Osteoblast (primary cell): ENCODE data around the gene USP22. TPM values are rescaled to one million over a fixed set of nuclear protein-coding genes. Genes with fewer than 3 reads are reported as not detected.

ENCODE experiments used
- DNase-seq: peaks from one replicate; pipeline ENCODE4 v3.0.0; 2011; ENCODE audit warnings: low spot score, mixed read lengths; ENCODE audit not compliant: insufficient read length; ENCODE audit errors: missing footprints
- H2AFZ ChIP-seq: 2 replicates; pipeline ENCODE4 v1.6.0; 2011; ENCODE audit warnings: mild to moderate bottlenecking, low read length
- H3K27ac ChIP-seq: 2 replicates; pipeline ENCODE4 v1.5.1; 2011; ENCODE audit warnings: mild to moderate bottlenecking, low read depth, low read length, moderate library complexity
- H3K27me3 ChIP-seq: 2 replicates; pipeline ENCODE4 v1.6.0; 2012; ENCODE audit warnings: mild to moderate bottlenecking, control low read depth, inconsistent platforms, low read length, moderate library complexity; ENCODE audit not compliant: insufficient read depth
- H3K36me3 ChIP-seq: 2 replicates; pipeline ENCODE4 v1.5.1; 2011; ENCODE audit warnings: mild to moderate bottlenecking, low read length, control low read depth, moderate library complexity; ENCODE audit not compliant: insufficient read depth
- H3K4me1 ChIP-seq: 2 replicates; pipeline ENCODE4 v1.5.1; 2011; ENCODE audit warnings: mild to moderate bottlenecking, low read length, control low read depth, moderate library complexity; ENCODE audit not compliant: insufficient read depth
- H3K4me2 ChIP-seq: 2 replicates; pipeline ENCODE4 v1.6.0; 2011; ENCODE audit warnings: mild to moderate bottlenecking, low read length; ENCODE audit not compliant: insufficient read depth
- H3K4me3 ChIP-seq: fragments of 200-600 bp; sonication (generic); 3 replicates; pipeline ENCODE4 v1.5.1; 2012; ENCODE audit warnings: mild to moderate bottlenecking, low read length, inconsistent platforms; ENCODE audit not compliant: insufficient read depth
- H3K79me2 ChIP-seq: 2 replicates; pipeline ENCODE4 v1.6.0; 2012; ENCODE audit warnings: mild to moderate bottlenecking, low read length, control low read depth, inconsistent platforms; ENCODE audit not compliant: insufficient read depth
- H3K9me3 ChIP-seq: 2 replicates; pipeline ENCODE4 v1.5.1; 2011; ENCODE audit warnings: low read depth, low read length, control low read depth
- H4K20me1 ChIP-seq: 2 replicates; pipeline ENCODE4 v1.6.0; 2012; ENCODE audit warnings: mild to moderate bottlenecking, low read length, control low read depth; ENCODE audit not compliant: insufficient read depth
- CTCF ChIP-seq: IDR thresholded peaks from 2 replicates; pipeline ENCODE4 v1.5.1; 2011; ENCODE audit warnings: mild to moderate bottlenecking, low read depth, low read length, moderate library complexity; ENCODE audit errors: extremely low read depth
- total RNA-seq: library from RNA; depleted of rRNA; stranded (reverse); fragments of >200 nt; gene quantifications from 2 replicates; pipeline ENCODE4 v1.2.3, GENCODE V29; 2012

Gene USP22
- total RNA-seq, 1 donor = 293 TPM

DNA sequence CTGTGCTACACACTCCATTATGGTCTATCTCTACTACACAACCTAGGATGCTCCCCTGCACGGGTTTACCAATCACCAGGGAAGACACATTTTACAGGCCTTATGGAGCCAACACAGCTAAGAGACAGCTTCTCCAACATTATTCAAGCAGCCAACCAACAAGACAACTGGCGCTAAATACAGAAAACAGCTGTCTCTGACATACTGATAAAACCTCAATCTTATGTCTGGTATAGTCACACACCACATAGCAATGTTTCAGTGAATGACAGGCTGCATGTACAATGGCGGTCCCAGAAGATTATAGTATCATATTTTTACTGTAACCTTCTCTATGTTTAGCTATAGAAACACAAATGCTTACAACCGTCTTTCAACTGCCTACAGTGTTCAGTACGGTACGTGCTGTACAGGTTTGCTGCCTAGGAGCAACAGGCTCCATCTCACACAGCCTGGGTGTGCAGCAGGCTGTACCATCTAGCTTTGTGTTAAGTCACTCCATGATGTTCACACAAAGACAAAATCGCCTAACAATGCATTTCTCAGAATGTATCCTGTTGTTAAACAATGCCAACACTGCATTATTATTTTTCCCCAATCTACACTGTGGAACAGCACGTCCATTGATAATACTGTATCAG is 10.9 kb downstream of the USP22 start:
- no peaks in the 10 kb centered on the region for H3K27me3 ChIP-seq
- H3K9me3 ChIP-seq = no peaks in the 10 kb centered on the region
- no peak overlapping the region for H2AFZ ChIP-seq
- no peak overlapping the region for H3K4me2 ChIP-seq
- H3K27ac ChIP-seq = peak overlapping the region; percentile 68
- no peak for TF ChIP-seq CTCF
- peaks cover 97% of the 10 kb centered on the region for H4K20me1 ChIP-seq
- H3K4me1 ChIP-seq = peaks cover 71% of the 10 kb centered on the region
- peaks cover 24% of the 10 kb centered on the region for H3K36me3 ChIP-seq
- DNase-seq = no peak
- H3K79me2 ChIP-seq = peaks cover 99% of the 10 kb centered on the region
- H3K4me3 ChIP-seq = no peak overlapping the region

- Histone ChIP-seq H3K36me3 (peaks cover 37% of the 10 kb centered on the region), H3K9me3 (no peaks in the 10 kb centered on the region), H3K27ac (peak overlapping the region; percentile 82), H3K27me3 (no peaks in the 10 kb centered on the region), H4K20me1 (peaks cover 94% of the 10 kb centered on the region), H3K4me3 (no peak overlapping the region), H2AFZ (no peak overlapping the region), H3K4me2 (no peak overlapping the region), H3K4me1 (peaks cover 64% of the 10 kb centered on the region), H3K79me2 (peaks cover 100% of the 10 kb centered on the region)
- TF ChIP-seq CTCF = no peak
- no peak for DNase-seq
These were observed 12.4 kb downstream of the USP22 start for GRCh38 chr17:21030375-21030774.

DNA sequence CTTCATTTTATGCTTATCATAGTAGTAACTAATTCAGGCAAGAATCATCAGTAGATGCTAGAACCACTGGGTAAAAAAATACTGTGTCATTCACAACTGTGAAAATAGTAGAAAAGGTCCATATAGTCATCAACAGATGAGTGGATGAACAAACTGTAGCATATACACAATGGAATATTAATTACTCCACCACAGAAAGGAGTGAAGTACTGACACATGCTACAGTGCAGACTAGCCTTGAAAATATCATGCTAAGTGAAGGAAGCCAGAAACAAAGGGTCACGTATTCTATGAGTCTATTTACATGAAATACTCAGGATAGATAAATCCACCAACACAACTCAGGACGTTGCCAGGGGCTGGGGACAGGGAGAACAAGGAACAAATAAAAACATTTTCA is 13.3 kb downstream of the USP22 start:
- H3K27me3 ChIP-seq = no peaks in the 10 kb centered on the region
- H3K36me3 ChIP-seq = peaks cover 45% of the 10 kb centered on the region
- DNase-seq = no peak
- no peak overlapping the region for H3K4me3 ChIP-seq
- TF ChIP-seq CTCF = no peak
- no peak overlapping the region for H2AFZ ChIP-seq
- peaks cover 100% of the 10 kb centered on the region for H3K79me2 ChIP-seq
- H3K4me2 ChIP-seq = peak overlapping the region; percentile 52
- no peaks in the 10 kb centered on the region for H3K9me3 ChIP-seq
- H3K4me1 ChIP-seq = peaks cover 59% of the 10 kb centered on the region
- peaks cover 94% of the 10 kb centered on the region for H4K20me1 ChIP-seq
- peak overlapping the region; percentile 82 for H3K27ac ChIP-seq

DNA sequence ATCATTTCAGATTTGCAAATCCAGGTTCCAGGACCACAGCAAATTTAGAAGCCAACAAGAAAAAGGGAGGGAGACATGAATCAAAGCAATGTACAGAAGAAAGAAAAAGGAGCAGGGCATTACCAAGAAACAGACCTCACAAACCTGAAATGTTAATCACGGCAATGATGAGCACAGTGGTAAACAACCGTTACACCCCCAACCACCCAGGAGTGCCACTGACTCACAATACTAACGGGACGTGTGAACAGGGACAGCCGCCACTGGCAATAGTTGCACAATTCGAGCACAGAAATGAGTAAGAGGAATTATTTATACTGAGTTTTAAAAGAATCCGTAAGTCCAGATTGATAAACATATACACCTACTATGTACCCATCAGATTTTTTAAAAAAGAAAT is 13.8 kb downstream of the USP22 start:
- H3K36me3 ChIP-seq = peaks cover 50% of the 10 kb centered on the region
- H3K4me1 ChIP-seq = peaks cover 54% of the 10 kb centered on the region
- H3K27me3 ChIP-seq = no peaks in the 10 kb centered on the region
- H3K79me2 ChIP-seq = peaks cover 100% of the 10 kb centered on the region
- DNase-seq = no peak
- H3K4me3 ChIP-seq = peak overlapping the region; percentile 27
- no peak overlapping the region for H2AFZ ChIP-seq
- no peak for TF ChIP-seq CTCF
- H3K9me3 ChIP-seq = no peaks in the 10 kb centered on the region
- H3K27ac ChIP-seq = peak overlapping the region; percentile 82
- H3K4me2 ChIP-seq = peak overlapping the region; percentile 52
- H4K20me1 ChIP-seq = peaks cover 94% of the 10 kb centered on the region
